HepG2 (cell line): ENCODE results near the gene MED23. TPM values are rescaled to one million over a fixed set of nuclear protein-coding genes. Genes with fewer than 3 reads are reported as not detected.
"Not testable (repeated sequence)": the region's sequence is repeated elsewhere in the genome, so short reads cannot be mapped to it uniquely, and the experiment has no call there.

Experiments
- ATAC-seq: fragments of 200-7000 bp; cut with Tn5 transposase; 3 replicates; pipeline ENCODE4 v1.9.1; 2020; ENCODE audit warnings: mild to moderate bottlenecking, moderate library complexity
- BruUV-seq: library from RNA; stranded (reverse); fragments of 400-500 nt; replicated peaks from 2 replicates; lab custom pipeline; 2021; lab: Mats Ljungman, UMichigan
- CTCF ChIA-PET: fragments of 300-600 bp; formaldehyde crosslinking; extraction: SDS; loops from one replicate; lab custom pipeline; 2021; ENCODE audit warnings: low total read pairs, inconsistent platforms, low intra/inter-chr PET ratio; lab: Yijun Ruan, JAX
- POLR2A ChIA-PET: fragments of 350-600 bp; sonication (Branson Sonifier 250); formaldehyde crosslinking; loops from one replicate; lab custom pipeline; 2020; ENCODE audit warnings: antibody characterized with exemption, inconsistent platforms; lab: Yijun Ruan, JAX
- DNase-seq: peaks from one replicate; pipeline ENCODE4 v3.0.0-alpha.2; 2015; ENCODE audit warnings: low spot score
- FAIRE-seq: peaks from 3 replicates; lab custom pipeline; 2011; peaks lifted over from hg19 to GRCh38; lab: Jason Lieb, UNC
- H2AFZ ChIP-seq: one replicate; pipeline ENCODE4 v1.6.1; 2011; ENCODE audit warnings: low read length, inconsistent platforms
- H3K27ac ChIP-seq: fragments of 300-600 bp; 3 replicates; pipeline ENCODE4 v1.8.0; 2011; ENCODE audit warnings: mixed run types, mild to moderate bottlenecking, mixed read lengths, low read length, inconsistent platforms; ENCODE audit not compliant: insufficient read depth; ENCODE audit errors: extremely low read length
- H3K27me3 ChIP-seq, 2 experiments: fragments of 200-600 bp in 1 of 2; 2 replicates in 1 of 2; 3 replicates in 1 of 2; pipeline versions ENCODE4 v1.6.0 to v1.8.0; 2011; ENCODE audit warnings: low read length in 2 of 2, mild to moderate bottlenecking in 2 of 2, moderate library complexity in 2 of 2, inconsistent platforms in 1 of 2; ENCODE audit not compliant: insufficient read depth in 2 of 2, control insufficient read depth in 1 of 2
- H3K36me3 ChIP-seq, 2 experiments: fragments of 200-600 bp in 1 of 2; replicated peaks in 1 of 2; 2 replicates in 1 of 2; 3 replicates in 1 of 2; pipeline versions ENCODE4 v1.5.1 to v1.8.0; 2011; ENCODE audit warnings: low read length in 2 of 2, inconsistent platforms in 1 of 2; ENCODE audit not compliant: insufficient read depth in 2 of 2, control insufficient read depth in 1 of 2
- H3K4me1 ChIP-seq: 2 replicates; pipeline ENCODE4 v1.5.1; 2012; ENCODE audit warnings: low read length, inconsistent platforms; ENCODE audit not compliant: insufficient read depth
- H3K4me2 ChIP-seq: 2 replicates; pipeline ENCODE4 v1.6.0; 2011; ENCODE audit warnings: low read depth, low read length, inconsistent platforms
- H3K4me3 ChIP-seq, 3 experiments: fragments of 200-600 bp in 1 of 3; sonication (generic), shearing (Covaris generic) in 1 of 3; replicated peaks in 1 of 3; 2 replicates each; pipeline ENCODE4 v1.5.1; 2011 to 2016; ENCODE audit warnings: low read length in 3 of 3, inconsistent platforms in 2 of 3, low read depth in 2 of 3, mild to moderate bottlenecking in 2 of 3, control low read depth in 1 of 3, mixed read lengths in 1 of 3; ENCODE audit not compliant: insufficient read depth in 1 of 3
- H3K79me2 ChIP-seq: one replicate; pipeline ENCODE4 v1.6.1; 2011; ENCODE audit warnings: low read length, inconsistent platforms; ENCODE audit not compliant: insufficient read depth
- H3K9ac ChIP-seq: 2 replicates; pipeline ENCODE4 v1.6.0; 2011; ENCODE audit warnings: mild to moderate bottlenecking, low read depth, low read length, inconsistent platforms; ENCODE audit not compliant: insufficient read depth
- H3K9me3 ChIP-seq: 2 replicates; pipeline ENCODE4 v1.5.1; 2012; ENCODE audit warnings: mild to moderate bottlenecking, low read length
- H4K20me1 ChIP-seq: 2 replicates; pipeline ENCODE4 v1.6.0; 2011; ENCODE audit warnings: inconsistent platforms, mild to moderate bottlenecking, low read length, moderate library complexity; ENCODE audit not compliant: insufficient read depth
- RFX1 ChIP-seq: fragments of 450-650 bp; IDR thresholded peaks from 2 replicates; pipeline ENCODE4 v1.6.1; 2017
- ZBTB38 ChIP-seq: sonication (generic); formaldehyde crosslinking; IDR thresholded peaks from 2 replicates; pipeline ENCODE4 v1.5.1; 2020; ENCODE audit warnings: mild to moderate bottlenecking, missing genetic modification reagents
- ZNF687 ChIP-seq: sonication (generic); formaldehyde crosslinking; IDR thresholded peaks from 2 replicates; pipeline ENCODE4 v1.5.1; 2020; ENCODE audit warnings: mild to moderate bottlenecking, missing genetic modification reagents, moderate library complexity
- ZNF891 ChIP-seq: sonication (generic); formaldehyde crosslinking; IDR thresholded peaks from 2 replicates; pipeline ENCODE4 v1.5.0; 2020; ENCODE audit warnings: mild to moderate bottlenecking, missing genetic modification reagents
- WGBS: methylation state at CpG from one replicate; pipeline ENCODE4 v1.1.6; 2017; ENCODE audit warnings: low lambda C conversion rate; 5-methylcytosine and 5-hydroxymethylcytosine counted together
- in situ Hi-C: cut with HindIII; loops from 2 replicates; pipeline ENCODE4 v1.10.0; 2017; ENCODE audit warnings: low pct_unique_long_range_greater_than_20kb; ENCODE audit not compliant: extremely low pct_ligation_motif_present
- intact Hi-C: fragments of 100-400 bp; cut with micrococcal nuclease; formaldehyde crosslinking; loops from one replicate; pipeline ENCODE4 v1.10.0; 2022; ENCODE audit not compliant: unreplicated experiment
- polyA plus RNA-seq, 8 experiments: library from polyadenylated mRNA; depleted of rRNA in 3 of 8; stranded (reverse) in 7 of 8; unstranded in 1 of 8; fragments of >200 nt; fragmentation: Illumina TruSeq in 4 of 8; extraction: Trizol in 4 of 8; gene quantifications; 2 replicates each; pipeline versions ENCODE4 v1.2.1 to v1.2.3, GENCODE V29; 2011 to 2016; ENCODE audit warnings: low read depth in 4 of 8, missing spikeins in 1 of 8, mixed read lengths in 1 of 8; ENCODE audit not compliant: insufficient read depth in 1 of 8
- total RNA-seq, 5 experiments: library from RNA; depleted of rRNA; stranded (reverse); fragments of >200 nt; fragmentation: Illumina TruSeq; extraction: Trizol; gene quantifications; 2 replicates each; pipeline ENCODE4 v1.2.3, GENCODE V29; 2016; ENCODE audit warnings: low read depth in 1 of 5
- TF ChIP-seq, protein P1 (sequence below): sonication (generic); formaldehyde crosslinking; conservative IDR thresholded peaks from 2 replicates; pipeline ENCODE4 v1.4.0; 2020; ENCODE audit warnings: mild to moderate bottlenecking, missing genetic modification reagents, moderate library complexity

Gene MED23
- total and polyA plus RNA-seq, 2 of the 13 experiments (the other 11 are each of a cell fraction or from before 2014, with no cell fraction given) = 34.9 to 50.5 TPM

DNA sequence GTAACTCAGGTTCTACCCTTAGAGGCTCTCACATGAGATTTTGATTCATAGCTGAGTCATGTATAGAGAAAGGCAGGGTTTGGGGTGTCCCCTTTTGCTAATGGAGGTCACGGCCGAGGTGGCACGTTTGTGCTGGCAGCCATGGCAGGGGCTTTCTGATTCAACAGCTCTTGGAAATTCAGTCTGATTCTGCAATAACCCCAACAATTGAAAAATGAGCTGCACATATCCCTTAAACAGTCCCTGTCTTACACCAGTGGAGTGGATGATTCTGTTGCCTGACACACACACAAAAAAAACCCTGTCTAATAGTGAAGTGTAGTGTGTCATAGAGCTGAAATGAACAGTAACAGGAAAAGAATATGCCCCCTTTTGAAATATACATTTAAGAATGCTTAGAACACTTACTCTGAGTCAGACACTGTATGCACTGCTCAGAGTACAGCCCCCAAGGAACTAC, 95.4 kb downstream of the MED23 start:
- H3K4me1 ChIP-seq = peaks cover 34% of the 10 kb centered on the region
- H3K4me2 ChIP-seq = no peak overlapping the region
- H3K27ac ChIP-seq = no peak overlapping the region
- ChIA-PET POLR2A (no interaction called here), CTCF (interaction anchor here (2.3 kb wide), 1 partner anchor 333 kb away, joined by 13 read pairs; no protein-coding TSS in a partner anchor)
- no peaks in the 10 kb centered on the region for H4K20me1 ChIP-seq
- H3K79me2 ChIP-seq = no peaks in the 10 kb centered on the region
- intact Hi-C loops = loop anchor here (2.0 to 5.0 kb wide), 3 partner anchors 14 to 415 kb away; no protein-coding TSS in a partner anchor
- DNase-seq (no peak), FAIRE-seq (no peak), ATAC-seq (peak; percentile 37; the same call in 2 of the 3 replicates)
- H3K9me3 ChIP-seq = no peaks in the 10 kb centered on the region
- 0 out of 5 replicates have a peak, but pooled peaks cover 0 to 3% of the 10 kb centered on the region in 2 experiments for H3K27me3 ChIP-seq
- H3K4me3 ChIP-seq = no peak overlapping the region
- no peak overlapping the region for H3K9ac ChIP-seq
- no peak overlapping the region for H2AFZ ChIP-seq
- TF ChIP-seq, protein P1, sequence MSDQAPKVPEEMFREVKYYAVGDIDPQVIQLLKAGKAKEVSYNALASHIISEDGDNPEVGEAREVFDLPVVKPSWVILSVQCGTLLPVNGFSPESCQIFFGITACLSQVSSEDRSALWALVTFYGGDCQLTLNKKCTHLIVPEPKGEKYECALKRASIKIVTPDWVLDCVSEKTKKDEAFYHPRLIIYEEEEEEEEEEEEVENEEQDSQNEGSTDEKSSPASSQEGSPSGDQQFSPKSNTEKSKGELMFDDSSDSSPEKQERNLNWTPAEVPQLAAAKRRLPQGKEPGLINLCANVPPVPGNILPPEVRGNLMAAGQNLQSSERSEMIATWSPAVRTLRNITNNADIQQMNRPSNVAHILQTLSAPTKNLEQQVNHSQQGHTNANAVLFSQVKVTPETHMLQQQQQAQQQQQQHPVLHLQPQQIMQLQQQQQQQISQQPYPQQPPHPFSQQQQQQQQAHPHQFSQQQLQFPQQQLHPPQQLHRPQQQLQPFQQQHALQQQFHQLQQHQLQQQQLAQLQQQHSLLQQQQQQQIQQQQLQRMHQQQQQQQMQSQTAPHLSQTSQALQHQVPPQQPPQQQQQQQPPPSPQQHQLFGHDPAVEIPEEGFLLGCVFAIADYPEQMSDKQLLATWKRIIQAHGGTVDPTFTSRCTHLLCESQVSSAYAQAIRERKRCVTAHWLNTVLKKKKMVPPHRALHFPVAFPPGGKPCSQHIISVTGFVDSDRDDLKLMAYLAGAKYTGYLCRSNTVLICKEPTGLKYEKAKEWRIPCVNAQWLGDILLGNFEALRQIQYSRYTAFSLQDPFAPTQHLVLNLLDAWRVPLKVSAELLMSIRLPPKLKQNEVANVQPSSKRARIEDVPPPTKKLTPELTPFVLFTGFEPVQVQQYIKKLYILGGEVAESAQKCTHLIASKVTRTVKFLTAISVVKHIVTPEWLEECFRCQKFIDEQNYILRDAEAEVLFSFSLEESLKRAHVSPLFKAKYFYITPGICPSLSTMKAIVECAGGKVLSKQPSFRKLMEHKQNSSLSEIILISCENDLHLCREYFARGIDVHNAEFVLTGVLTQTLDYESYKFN = no peak
- TF ChIP-seq RFX1 = 0 out of 2 replicates have a peak, but pooled peaks have one; percentile 2
- WGBS = 73% methylated on average over 3 of the region's 3 CpGs
- H3K36me3 ChIP-seq = no peaks in the 10 kb centered on the region
- no TSS peak for BruUV-seq
- in situ Hi-C loops = loop anchor here (5.0 to 10.0 kb wide), 2 partner anchors 345 to 648 kb away; no protein-coding TSS in a partner anchor

- H2AFZ ChIP-seq, DNase-seq, ATAC-seq, H4K20me1 ChIP-seq, H3K4me2 ChIP-seq, POLR2A ChIA-PET, H3K79me2 ChIP-seq, H3K9me3 ChIP-seq, H3K36me3 ChIP-seq, H3K27ac ChIP-seq, H3K4me3 ChIP-seq, BruUV-seq, FAIRE-seq, H3K9ac ChIP-seq, CTCF ChIA-PET, H3K27me3 ChIP-seq: not testable (repeated sequence)
- peaks cover 34% of the 10 kb centered on the region for H3K4me1 ChIP-seq
- WGBS = 63% methylated on average over 12 of the region's 12 CpGs
- in situ Hi-C loops (loop anchor here (5.0 to 10.0 kb wide), 2 partner anchors 344 to 647 kb away; no protein-coding TSS in a partner anchor), intact Hi-C loops (loop anchor here (2.0 to 5.0 kb wide), 3 partner anchors 13 to 414 kb away; no protein-coding TSS in a partner anchor)
- TF ChIP-seq ZBTB38 (CRISPR knock-in tag) = 0 out of 2 replicates have a peak, but pooled peaks have one; percentile 16
- 0 out of 2 replicates have a peak, but pooled peaks have one; percentile 57 for TF ChIP-seq ZNF891
- peak; percentile 38 for TF ChIP-seq ZNF687
Observed at GRCh38 chr6:131531681-131532080, 96.4 kb downstream of the MED23 start.
